Activated CD4-positive, CD25-positive, alpha-beta regulatory T cell (primary cell): ENCODE data around the gene SLC1A2.

ENCODE experiments used
- DNase-seq, 4 experiments: peaks; one replicate each; lab custom pipeline; 2025; lab: John Stamatoyannopoulos, UW

Gene SLC1A2

DNA sequence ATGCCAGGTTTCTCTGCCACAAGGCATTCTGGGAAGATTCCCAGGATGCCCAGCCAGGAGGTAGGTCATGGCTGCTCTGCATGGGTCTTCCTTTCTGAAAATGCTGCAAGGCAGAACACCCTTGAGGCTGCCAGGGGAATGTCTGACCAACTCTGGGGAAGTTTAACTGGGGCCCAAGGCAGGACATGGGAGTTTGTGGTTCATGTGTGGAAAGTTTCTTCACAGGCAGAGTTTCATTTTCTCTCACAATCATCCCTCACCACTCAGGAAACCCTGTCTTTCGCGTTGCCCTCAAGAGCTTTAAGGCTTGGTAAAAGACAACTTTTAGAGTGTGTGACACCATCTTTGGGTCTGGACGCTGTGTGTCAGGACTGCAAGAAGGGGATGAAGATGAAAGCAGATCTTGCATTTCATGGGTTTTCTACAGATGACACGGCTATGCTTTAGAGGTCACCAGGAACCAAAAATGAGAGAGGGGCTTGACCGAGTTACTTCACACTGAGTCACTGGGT, 146.9 kb downstream of the SLC1A2 start:
- no peak for DNase-seq

DNA sequence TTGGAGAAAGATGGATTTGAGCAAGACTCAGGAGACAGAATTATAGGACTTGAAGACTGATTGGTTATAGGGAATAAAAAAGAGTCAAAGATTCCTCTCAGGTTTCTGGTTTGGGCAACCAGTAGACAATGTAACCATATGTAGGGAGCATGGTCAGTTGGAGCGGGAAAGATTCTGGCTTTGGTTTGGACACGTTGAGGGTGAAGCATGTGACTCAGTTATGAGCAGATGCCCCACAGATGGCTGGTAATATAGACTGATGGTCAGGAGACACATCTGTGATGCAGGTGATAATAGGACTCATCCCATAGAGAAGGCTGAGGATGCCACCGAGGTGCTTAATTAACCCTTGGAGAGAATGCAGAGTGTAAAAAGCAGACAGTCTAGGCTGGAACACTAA, 148.3 kb downstream of the SLC1A2 start:
- DNase-seq = no peak

DNA sequence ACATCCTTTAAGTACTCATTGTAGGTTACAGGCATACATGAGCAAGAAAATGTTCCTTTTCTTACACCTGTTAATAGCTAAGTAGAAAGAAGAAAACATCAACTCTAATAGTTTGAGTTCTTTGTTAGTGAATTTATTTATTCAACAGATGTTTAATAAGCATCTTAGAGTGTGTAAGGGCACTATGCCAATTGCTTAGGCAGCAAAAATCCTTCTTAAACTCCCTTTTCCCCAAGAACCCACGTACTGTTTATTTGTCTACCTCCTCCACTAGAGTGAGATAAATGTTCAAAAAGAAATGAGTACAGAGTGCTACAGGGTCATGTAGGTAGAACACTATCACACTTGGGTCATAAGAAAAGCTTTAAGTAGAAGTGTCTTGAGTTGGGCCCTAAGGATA, 149.0 kb downstream of the SLC1A2 start:
- DNase-seq = no peak

DNA sequence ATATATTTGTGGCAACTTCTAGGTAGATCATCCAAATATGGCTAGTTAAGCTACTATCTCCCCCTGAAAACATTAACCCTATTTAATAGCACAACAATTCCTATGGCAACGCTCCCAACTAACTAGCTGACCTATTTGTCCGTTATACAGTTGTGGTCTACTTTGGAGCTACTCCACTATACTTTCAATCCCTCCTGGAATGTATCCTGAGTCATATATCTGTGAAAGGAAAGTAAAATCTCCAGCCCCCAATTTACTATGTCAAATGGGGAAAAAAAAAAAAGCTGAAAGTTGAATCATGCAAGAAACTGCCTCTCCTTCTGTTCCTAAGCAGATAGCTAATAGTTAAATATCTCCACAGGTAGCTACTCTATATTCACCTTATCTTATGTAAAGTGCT, 151.9 kb downstream of the SLC1A2 start:
- no peak for DNase-seq

DNA sequence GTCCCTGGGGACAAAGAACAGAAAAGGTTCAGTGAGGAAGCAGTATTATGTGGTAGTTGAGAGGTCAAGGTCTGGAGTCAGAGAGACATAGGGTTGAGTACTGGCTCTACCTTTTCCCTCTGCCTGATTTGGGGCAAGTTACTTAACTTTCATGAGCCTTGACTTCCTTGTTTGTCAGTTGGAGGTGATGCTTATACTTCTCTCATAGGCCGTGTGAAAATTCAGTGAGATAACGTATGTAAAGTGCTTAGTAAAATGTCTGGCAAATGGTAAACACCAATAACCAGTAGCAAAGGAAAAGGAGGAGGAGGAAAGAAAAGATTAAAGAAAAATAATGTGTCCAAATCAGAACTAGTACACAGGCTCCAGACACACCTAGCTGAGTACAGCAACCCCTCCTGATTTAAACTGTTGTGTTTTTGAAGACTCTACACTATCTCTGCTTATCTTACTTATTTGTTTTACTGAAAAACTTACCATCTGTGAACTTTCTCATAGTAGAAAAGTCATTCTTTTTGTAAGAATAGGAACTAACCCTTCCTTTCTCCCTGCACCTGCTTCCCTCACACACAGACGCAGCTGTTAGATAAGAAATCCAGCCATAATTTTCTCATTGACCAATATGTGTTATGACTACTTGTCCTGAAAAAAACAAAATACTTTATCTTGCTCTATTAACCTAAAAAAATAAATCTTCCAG, 153.5 kb downstream of the SLC1A2 start:
- no peak for DNase-seq

DNA sequence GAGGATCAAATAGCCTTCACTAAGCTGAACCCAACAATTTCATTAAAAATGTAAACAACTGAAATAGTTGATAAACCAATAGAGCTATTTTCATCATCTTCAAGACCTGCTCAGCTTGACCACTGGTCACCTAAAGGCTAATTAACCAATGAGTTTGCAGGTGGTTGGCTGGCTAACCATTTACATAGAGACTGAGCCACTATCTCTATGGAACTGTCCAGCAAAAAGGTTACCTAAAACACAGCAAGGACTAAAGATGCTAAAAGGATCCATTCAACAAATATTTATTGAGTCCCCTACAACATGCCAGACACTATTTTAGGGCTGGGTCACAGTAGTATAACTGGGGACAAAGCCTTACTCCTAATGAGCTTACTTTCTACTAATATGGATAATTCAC, 156.6 kb downstream of the SLC1A2 start:
- DNase-seq = no peak

DNA sequence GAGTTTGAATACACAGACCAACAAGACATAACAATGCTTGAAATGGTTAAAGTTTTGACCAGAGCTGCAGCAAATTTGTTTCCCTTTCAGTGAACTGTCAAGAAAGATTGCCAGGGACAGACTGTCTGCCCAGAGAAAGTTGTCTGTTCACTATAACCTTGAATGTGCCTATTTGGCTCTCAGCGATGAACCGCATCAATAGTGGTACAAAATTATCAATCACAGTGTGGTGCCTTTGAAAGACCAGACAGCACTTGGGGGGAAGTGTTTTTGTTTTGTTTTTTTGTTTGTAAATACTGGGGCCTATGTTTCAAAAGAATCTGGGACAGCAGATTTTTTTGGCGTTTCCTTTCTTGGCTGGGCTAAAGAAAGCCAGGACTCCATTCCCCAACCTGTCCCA, 157.3 kb downstream of the SLC1A2 start:
- DNase-seq = no peak

DNA sequence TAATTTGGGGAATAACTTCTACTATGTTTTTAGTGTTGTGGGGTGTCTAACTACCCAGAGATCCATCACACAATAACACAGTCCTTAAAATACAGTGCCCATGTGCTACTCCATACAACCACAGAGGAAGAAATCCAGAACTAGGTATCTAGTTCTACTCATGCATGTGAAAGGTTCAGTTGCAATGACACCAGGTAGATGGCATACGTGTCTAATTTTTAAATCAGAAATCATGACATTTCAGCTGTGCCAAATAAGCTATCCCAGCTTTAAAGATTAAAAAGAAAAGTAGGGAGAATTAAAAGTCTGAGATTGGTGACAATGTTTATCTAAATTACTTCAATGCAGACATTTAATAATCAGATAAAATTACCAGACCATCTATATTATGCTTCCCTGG, 158.2 kb downstream of the SLC1A2 start:
- DNase-seq = no peak

DNA sequence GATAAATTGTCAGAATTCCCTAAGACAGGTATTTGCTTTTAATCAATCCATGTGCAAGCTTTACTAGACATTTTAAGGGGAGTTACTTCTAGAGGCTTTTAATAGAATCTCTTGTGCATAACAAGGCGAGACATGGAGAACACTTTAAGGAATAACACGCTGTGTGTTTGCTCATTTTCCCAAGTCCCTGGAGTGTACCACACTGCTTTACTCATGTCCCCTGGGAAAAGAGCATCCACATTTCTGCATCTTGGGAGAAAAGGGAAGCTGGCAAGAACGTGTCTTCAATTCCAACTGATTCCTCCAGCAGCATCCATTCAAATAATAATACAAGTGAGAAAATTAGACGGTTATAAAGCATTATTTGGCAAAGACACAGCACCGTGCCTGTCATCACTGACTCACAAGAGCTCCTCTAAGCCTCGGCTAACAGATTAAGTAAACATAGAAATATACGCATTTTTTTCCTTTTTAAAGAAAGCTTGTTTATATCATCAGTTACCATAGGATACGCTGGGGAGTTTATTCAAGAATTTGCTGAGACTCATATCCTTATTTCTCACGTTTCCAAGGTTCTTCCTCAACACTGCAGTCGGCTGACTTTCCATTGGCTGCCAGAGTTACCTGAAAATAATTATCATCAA, 158.9 kb downstream of the SLC1A2 start:
- no peak for DNase-seq

DNA sequence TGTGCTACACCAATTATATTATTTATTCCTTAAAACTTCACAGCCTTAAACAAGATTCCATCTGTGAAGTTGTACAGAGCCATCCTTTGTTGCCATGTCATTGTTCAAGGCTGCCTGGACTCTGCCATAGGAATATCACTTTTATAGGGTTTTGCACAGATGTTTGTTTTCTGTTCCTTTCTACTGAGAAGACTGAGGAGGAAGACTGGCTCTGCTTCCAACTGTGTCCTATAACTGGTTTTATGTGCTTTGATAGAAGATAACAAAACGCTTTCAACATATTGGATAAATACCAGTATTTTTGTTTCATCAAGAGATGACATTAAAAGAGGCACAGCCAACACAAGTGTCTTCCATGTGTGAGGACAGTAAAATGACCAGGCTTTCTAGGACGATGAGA, 159.8 kb downstream of the SLC1A2 start:
- no peak for DNase-seq

DNA sequence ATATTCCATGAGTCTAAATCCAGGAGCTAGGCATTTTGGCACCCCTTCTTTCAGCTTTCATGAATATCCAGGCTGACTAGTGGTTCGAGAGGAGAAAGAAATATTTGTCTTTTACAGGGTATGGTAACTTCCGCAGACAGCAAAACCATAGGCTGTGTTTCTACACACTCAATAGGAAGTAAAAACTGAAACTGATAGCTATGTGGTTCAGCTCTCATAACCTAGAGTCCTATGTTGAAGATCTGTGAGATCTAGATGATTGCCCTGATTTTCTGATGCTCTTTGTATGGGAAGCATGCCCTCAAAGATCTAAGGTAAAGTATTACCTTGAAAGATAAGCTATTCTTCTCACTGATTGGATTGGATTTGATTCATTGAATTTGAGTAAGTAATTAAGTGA, 162.1 kb downstream of the SLC1A2 start:
- DNase-seq = no peak

DNA sequence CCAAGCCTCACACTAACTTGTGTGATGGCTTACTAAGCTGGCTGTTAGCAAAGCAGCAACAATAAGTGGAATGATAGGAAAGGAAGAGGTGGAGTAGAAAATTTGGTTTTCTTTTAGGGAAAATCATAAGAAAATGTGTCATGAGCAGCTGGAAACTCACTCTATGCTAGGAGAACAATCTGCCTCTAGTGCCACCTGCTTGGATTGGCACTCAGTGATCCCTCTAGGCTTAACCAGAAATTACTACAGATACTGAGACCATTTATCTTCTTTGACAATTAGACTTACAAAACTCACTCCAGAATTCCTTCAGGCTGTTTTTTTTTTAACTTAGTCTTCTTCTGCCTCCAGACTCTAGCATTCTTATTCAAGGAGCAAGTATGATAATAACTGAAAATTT, 163.1 kb downstream of the SLC1A2 start:
- no peak for DNase-seq

DNA sequence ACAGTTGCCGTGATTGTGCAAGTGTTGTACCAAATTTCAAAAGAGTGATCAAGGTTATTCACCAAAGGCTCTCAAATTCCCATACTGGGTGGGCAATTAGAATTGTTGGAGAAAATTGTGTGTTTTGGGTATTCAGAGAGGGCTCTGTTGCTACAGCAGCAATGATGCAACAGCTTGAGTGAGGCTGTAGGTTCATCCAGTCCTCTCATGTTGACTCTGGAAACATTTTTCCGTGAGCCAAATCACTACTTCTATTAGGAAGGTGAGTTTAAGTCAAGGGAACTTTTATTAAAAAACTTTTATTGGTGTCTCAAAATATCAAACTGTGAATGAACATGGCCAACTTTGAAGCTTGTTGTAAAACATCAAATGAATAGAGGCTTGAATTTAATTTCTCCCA, 163.8 kb downstream of the SLC1A2 start:
- DNase-seq = no peak

DNA sequence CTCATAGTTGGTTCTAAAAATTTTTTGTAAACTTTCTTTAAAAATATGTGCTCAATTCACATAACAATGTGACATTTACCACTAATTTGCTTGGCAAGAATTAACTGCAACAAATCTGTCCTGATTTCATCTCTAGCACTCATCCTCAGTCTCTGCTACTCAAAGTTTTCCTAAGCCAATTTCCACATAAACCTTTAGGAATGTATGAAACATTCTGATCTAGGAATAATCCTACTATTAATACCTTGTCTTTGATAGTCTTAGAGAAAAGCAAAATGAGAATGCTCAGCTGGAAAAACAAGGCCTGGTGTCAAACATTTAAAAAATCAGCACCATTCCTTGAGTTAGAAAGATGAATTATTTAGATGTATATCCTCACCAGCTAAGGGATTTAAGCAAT, 166.1 kb downstream of the SLC1A2 start:
- DNase-seq = no peak

DNA sequence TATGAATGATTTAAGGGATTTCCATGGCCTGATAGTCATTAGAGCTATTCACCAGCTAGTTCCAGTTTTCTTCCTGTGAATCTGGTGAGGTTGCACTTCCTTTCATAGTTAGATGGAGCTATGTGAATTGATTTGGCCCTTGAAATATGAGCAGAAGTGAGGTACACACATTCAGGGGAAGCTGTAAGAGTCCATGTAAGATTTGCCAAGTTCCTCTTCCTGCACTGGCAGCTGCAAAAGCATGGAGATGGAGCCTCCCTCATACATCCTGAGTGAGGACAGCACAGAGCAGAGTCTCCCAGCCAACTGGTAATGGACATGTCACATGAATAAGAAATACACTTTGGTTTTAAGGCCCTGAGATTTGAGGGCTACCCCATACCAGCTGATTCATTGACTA, 168.7 kb downstream of the SLC1A2 start:
- no peak for DNase-seq

DNA sequence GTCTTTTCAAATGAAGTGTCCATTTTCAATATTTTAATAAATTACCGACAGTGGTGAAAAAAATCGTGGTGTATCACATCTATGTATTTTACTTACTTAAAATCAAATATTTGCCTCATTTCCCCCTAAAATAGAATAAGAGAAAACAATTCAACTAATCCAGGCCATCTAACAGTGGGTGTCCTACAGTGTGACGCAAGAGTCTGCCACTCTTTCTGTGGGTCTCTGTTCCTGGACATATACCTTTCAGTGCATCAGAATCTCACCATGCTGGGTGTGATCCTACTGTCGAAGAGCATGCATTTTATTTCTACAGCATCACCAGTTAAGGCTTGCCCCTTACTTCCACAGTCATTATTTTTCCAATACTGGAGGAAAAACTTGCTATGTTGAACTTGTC, 169.2 kb downstream of the SLC1A2 start:
- no peak for DNase-seq

DNA sequence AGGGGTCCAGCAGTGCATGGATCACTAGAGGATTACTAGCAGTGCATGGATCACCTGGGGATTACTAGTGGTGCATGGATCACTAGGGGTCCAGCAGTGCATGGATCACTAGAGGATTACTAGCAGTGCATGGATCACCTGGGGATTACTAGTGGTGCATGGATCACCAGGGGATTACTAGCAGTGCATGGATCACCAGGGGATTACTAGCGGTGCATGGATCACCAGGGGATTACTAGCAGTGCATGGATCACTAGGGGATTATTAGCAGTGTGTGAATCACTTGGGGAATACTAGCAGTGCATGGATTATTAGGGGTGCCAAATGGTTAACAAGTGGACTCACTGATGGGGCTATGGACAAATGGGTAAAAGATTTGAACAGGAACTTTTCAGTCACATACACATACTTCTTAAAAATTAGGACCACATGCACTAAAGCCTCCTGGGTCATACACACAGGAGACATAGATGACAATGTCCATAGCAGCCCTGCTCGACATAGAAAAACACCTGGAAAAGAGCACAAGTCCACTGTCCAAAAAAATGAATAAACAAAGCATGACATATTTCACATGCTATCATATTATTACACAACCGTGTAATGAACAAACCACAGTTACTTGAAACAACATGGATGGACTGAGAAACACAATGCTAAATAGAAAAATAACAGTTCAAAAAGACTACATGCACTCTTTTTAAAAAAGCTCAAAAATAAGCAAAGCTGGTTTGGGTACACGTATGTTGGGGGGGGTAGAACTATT, 170.6 kb downstream of the SLC1A2 start:
- no peak for DNase-seq

DNA sequence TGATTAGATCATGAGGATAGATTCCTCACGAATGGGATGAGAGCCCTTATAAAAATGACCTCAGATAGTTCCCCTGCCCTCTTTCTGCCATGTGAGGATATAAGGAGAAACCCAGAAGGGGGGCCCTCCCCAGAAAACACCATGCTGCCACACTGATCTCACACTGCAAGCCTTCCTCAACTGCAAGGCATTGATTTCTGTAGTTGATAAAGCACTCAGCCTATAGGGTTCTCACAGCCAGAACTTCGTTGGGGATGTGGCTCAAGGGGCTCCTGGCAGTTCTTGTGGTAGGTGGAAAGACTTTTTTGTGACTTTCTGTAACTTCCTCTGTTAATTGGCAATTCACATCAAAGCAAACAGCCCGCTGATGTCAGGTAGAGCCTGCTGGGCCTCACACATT, 171.5 kb downstream of the SLC1A2 start:
- DNase-seq = no peak

DNA sequence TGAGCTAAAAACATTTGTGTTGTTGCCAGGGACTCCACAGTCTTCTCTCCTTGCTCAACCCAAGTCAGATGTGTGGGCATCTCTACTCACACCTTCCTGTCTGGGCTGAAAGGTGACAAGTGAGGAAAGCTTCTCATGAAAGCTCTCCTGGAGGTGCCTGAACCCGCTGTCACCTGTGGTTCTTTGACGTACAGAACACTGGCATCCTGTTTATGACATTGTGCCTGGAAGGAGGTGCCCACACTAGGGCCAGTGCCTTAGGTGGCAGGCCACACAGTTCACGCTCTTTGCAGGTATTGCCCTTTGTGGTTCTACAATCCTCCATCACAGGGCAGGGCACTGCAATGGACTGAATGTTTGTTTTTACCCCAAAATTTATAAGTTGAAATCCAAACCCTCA, 171.9 kb downstream of the SLC1A2 start:
- DNase-seq = peak in 2 of 4 experiments; percentile 14 to 24

DNA sequence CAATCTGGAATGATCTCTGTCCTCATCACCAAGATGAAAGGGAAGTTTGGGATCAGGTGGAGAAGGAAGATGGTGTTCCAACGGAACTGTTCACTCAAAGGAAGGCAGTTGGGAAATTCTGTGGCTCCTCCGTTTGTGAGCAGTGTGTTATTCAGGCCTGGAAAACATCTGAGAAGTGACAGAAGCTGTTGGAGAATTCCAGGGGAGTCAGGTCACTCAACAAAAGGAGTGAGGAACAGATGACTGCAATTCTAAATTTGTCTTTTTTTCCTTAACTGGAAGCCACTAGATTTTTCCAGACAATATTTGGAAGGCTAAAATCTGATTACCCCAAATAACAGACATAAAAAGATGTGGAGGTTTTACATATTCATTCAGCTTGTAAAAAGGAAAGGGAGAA, 172.6 kb downstream of the SLC1A2 start:
- DNase-seq = no peak

DNA sequence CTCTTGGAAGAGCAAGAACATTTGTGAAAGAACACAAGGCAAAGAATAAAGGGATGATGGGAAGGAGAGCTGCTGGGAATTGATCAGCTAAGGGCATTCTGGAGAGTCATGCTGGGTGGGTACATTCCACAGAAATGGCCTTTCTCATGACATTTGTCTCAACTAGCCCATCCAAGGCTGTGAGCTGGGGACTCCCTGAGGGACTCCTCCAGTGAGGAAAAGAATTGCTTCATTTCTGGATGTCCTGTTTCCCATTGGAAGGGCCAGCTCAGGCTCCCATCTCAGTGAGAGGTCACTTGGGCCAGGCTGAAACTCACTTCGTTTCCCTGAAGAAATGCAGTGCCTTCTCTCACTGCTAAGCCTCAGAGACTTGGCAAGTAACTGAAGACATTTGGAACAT, 173.6 kb downstream of the SLC1A2 start:
- DNase-seq = no peak

DNA sequence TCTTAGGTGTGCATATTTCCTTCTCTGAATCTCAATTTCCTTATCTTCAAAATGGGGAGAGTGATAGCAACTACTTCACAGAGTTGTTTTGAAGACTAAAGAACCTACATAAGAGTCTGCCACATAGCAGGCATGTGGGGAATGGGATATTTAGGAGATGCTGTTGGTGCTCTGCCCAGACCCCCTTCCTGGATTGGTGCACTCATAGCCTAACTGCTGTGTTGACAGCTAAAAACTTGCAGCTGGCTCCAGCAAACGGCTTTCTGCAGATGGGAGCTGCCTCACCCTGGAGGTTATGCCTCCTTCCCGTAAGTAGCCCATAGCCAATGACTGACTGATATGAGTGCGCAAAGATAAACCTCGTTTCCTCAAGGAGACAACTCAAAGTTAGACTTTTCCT, 174.3 kb downstream of the SLC1A2 start:
- DNase-seq = no peak

DNA sequence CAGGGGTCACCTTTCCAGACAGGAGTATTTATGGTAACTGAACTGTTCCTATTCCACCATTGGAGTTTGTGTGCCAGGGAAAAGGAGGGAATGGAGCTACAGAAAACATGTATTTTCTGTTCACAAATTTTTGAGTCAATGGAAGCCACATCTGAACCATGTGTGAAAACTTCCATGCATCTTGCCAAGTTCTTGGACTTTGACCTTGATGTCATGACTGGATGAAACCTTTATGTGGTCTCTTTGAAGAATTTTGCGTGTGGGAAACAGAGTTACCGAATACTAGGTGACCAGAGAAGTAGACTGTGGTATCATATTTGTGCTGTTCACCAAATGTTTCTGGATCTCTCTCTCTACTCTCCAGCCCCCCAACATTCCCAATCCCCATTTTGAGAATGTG, 175.6 kb downstream of the SLC1A2 start:
- no peak for DNase-seq
